Fibroblast of skin of right quadriceps (primary cell): ENCODE measurements around the gene PEAK3.
A peak's percentile ranks its signal among the peaks of the same experiment; 100 is the strongest.

ENCODE experiments used
- DNase-seq: peaks from one replicate; pipeline ENCODE4 v3.0.0-alpha.2; 2013

PEAK3 gene

DNA sequence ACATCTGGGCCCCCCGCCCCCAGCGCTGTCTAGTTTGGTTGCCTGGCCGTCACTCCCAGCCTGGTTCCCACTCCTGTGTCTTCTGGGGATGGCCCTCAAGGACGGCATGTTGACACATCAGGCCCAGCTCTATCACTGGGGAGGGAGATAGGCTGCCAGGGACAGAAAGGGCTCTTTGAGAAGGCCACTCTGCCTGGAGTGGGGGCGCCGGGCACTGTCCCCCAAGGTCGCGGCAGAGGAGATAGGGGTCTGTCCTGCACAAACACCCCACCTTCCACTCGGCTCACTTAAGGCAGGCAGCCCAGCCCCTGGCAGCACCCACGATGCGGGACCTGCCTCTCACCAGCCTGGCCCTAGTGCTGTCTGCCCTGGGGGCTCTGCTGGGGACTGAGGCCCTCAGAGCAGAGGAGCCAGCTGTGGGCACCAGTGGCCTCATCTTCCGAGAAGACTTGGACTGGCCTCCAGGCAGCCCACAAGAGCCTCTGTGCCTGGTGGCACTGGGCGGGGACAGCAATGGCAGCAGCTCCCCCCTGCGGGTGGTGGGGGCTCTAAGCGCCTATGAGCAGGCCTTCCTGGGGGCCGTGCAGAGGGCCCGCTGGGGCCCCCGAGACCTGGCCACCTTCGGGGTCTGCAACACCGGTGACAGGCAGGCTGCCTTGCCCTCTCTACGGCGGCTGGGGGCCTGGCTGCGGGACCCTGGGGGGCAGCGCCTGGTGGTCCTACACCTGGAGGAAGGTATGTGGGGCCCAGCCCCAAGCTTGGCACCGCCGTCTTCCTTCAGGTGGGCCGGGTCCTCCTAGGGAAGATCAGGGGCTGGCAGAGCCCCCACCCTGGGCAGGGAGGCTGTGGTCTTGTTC, 32.7 kb downstream of the PEAK3 start, which contains the start of gene AMH:
Gene AMH, plus strand, starts transcription at position 314 of the 857 bp plus-strand sequence. Its CDS starts 10 bp downstream, at position 324.
- no peak for DNase-seq

DNA sequence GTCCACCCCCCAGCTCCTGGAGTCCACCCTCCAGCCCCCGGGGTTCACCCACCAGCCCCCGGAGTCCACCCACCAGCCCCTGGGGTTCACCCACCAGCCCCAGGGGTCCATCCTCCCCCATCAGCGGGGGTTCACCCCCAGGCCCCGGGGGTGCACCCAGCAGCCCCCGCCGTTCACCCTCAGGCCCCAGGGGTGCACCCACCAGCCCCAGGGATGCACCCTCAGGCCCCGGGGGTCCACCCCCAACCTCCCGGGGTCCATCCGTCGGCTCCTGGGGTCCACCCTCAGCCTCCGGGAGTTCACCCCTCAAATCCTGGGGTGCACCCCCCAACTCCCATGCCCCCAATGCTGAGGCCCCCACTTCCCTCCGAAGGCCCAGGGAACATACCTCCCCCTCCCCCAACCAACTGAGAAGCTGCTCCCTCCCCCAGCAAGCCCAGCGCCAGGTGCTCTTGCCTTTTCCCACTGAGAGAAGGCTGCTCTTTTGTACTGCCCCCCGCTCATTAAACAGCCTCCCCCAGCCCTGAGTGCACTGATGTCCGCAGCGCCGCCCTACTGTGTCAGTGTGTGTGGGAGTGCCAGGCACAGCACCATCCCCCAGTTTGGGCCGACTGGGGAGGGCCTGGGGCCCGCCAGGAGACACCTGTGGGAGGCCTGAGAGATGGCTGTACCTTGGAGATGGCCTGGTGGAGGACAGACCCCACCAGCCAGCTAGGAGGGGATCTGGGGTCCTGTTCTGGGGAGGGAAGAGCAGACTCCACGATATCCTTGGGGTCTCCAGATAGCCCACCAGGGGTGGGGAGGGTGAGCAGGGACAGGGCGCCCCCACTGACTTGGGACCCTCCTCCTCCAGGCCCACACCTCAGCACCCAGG, 33.6 kb downstream of the PEAK3 start:
- no peak for DNase-seq

DNA sequence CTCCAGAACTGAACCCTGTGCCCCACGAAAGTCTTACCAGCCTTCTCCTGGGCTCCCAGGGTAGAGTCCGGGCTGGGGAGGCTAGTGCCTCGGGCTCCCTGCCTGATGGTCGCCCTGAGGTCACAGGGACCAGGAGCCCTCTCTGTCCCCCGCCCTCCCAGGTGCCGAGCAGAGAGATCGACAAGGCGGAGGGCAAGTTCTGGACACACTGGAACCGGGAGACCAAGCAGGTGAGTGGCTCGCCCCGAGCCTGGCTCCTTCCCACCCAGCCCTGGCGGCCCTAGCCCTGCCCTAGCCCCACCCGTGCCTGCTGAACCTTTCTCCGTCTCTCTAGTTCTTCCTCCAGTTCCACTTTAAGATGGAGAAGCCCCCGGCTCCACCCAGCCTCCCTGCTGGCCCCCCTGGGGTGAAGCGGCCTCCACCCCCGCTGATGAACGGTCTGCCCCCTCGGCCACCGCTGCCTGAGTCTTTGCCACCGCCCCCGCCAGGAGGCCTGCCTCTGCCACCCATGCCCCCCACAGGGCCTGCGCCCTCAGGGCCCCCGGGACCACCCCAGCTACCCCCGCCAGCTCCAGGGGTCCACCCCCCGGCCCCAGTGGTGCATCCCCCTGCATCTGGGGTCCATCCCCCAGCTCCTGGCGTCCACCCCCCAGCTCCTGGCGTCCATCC, 34.4 kb downstream of the PEAK3 start:
- no peak for DNase-seq

DNA sequence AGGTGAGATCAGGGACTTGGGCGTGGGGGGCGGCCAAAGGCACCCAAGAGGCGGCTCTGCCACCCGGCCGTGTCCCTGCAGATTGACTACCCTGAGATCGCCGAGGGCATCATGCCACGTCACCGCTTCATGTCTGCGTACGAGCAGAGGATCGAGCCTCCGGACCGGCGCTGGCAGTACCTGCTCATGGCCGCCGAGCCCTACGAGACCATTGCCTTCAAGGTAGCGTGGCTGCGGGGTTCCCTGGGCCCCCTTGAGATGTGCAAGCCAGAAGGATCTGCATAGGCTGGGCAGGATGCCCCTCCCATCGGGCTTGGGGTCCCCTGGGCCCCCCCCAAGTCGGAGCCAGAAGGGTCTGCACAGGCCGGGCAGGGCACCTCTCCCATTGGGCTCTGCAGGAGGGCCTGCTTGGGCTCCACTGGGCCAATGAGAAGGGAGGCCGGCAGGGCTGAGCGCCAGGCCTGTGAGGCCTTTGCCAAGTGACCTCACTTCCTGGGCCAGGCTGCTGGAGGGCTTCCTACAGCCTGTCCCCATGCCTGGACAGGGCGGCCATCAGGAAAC, 35.1 kb downstream of the PEAK3 start:
- DNase-seq, result no peak

DNA sequence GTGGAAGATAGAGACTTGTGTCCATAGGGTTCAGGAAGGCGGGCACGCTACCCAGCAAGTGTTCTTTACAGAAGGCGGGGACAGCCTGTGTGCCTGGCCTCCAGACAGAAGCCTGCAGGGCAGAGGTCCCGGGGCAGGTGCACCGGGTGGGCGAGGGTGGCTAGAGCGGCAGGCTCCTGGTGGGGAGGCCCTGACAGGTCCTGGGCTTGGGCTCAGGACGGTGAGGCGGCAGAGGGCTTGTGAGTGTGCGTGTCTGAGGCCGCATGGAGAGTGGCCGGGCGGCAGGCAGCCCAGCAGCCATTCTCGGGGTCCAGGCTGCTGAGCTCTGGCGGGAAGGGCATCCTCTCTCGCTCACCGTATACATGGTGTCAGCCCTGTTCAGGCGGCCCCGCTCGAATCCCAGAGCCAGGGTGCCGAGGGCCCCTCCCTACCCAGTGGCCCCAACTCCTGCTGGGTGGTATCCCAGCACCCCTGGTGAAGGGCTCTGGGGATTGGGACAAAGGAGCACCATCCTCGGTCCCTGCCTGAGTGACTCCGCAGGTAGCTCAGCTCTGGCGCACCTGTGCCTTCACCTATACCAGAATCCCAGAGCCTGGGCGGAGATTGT, 35.9 kb downstream of the PEAK3 start:
- DNase-seq, result no peak

DNA sequence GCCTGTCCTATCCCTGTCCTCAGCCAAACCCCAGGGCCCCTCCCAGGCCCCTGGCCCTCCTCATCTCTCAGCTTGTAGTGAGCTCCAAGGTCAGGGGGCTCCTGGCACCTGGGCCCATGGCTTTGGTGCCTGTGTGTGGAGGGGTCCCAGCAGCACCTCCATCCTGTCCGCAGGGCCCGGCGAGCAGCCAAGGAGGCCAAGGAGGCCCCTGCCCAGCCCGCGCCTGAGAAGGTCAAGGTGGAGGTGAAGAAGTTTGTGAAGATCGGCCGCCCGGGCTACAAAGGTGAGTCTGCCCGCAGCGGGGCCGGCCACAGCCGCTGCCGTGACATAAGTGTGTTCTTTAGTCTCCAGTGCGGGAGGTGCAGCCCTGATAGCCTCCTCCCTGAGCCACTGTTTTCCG, 36.7 kb downstream of the PEAK3 start:
- no peak for DNase-seq

DNA sequence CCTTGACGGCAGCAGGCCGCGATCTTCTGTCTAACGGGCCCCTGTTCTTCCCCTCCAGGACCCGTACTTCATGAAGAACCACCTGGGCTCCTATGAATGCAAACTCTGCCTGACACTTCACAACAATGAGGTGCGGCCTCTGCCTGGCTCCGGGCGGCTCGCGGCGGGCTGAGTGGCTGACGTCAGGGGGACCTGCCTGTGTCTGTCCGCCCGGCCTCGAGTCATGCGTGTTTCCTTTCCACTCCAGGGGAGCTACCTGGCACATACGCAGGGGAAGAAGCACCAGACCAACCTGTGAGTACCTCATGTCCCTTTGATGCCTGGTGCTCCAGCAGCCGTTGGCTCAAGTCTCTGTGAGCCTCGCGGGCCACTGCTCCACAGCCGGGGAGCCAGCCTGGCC, 37.5 kb downstream of the PEAK3 start:
- no peak for DNase-seq

- no peak for DNase-seq
These were observed 37.9 kb downstream of the PEAK3 start for GRCh38 chr19:2244125-2244411.

GRCh38 chr19:2243274-2244124, 38.5 kb downstream of the PEAK3 start:
- DNase-seq, result no peak

GRCh38 chr19:2242816-2243215, 39.2 kb downstream of the PEAK3 start:
- DNase-seq, result no peak

DNA sequence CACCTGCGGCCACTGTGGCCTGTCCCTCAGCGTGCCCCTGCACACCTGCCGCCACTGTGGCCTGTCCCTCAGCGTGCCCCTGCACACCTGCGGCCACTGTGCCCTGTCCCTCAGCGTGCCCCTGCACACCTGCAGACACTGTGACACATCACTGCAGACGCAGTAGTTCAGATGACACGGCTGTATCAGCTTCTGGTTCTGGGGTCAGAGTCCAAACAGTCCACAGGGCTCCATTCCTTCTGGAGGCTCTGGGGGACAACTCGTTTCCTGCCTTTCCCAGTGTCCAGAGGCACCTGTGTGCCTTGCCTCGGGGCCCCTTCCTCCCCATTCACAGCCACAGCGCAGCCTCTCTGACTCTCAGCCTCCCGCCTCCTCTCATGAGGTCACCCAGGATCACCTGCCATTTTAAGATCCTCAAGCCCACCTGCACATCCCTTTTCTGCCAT, 39.9 kb downstream of the PEAK3 start:
- DNase-seq, result no peak

GRCh38 chr19:2240881-2241760, 40.9 kb downstream of the PEAK3 start:
- no peak for DNase-seq

DNA sequence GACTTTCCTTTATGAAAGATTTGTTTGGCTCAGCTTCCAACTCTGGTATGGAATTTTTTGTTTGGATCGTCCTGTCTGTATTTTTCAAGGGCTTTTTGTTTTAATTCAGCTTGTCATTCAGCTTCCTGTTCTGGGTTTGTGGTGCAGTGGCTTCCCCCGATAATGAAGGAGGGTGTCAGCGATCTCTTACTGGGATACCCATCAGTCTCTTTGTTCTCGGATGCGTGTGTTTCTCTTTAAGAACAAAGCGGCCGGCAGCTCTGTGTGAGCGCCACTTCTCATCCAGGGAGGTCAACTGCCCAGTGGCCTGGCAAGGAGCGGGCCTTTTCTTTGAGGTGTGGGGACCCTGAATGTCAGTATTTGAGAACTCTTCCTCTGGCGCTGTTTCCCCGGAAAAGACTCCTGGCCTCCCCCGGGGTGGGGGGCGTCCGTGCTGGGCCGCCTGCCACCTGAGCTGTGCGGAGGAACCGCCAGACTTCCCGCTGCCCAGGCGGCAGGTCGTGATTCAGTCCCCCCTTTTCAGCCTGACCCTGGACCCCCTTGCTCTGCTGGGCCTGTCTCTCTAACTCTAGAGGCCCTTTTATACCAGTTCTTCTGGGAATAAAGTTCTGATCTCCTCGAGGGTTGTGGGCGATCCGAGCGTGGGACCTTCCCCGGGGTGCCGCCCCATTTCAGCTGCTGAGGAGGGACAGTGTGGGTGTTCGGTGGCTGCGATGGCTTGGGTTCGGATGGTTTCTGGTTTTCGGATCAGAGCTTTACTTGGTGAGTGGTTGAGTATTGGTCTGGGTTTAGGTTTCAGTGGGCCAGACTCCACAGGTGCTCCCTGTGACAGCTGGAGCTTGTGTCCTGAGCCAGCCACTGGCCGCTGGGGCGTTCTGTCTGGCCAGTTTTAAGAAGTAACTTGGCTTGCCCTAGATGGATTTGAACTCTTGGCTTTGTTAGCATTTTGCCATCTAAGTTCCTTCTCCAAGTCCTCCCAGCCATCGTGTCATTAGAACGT, 41.9 kb downstream of the PEAK3 start:
- DNase-seq, result peak; percentile 20

GRCh38 chr19:2239173-2239572, 42.8 kb downstream of the PEAK3 start:
- DNase-seq, result no peak

DNA sequence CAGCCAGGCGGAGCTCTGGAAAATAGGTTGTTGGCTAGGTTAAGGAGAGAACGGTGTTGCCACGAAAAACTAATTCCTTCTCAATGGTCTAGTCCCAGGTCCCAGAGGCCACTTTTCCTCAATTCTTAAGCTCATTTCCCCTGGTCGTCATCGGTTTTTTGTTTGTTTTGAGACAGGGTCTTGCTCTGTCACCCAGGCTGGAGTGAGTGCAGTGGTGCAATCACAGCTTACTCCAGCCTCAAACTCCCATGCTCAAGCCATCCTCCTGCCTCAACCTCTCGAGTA, 44.2 kb downstream of the PEAK3 start:
- DNase-seq, result no peak

- no peak for DNase-seq
These were observed 44.7 kb downstream of the PEAK3 start for GRCh38 chr19:2237051-2237868.

DNA sequence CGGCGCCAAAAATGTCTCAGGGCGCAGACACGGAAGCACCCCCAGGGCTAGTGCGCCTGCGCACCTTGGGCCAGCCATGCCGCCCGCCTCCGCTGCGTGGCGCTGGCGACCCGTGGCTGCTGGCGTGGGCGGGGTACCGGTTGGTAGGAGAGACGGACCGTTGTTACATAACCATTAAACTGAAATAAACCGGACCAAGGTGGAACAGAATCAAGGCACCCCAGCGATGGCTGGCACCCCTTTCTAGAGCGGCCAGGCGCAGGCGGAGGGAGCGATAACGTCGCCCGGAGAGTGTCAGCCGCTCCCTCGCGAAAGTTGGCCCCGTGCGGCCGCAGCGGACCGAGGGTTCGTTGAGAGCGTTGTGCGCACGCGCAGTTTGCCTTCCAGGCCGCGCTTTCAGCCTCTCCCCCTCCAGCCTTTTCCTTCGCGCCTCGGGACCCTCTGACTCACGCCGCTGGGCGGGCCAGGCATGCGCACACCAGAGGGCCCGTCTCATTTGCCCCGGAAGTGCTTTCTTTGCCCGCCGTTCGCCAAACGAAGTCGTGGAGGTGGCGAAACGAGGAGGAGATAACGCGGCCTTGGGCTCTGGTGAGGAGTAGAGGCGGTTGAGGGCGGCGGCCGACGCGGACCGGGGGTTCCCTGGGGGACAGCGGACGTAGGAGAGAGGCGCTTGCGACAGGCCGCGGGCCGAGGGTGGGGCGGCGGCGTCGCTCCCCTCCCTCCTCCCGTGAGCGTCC, 45.5 kb downstream of the PEAK3 start, which contains the start of the genes PLEKHJ1 and SF3A2:
Gene PLEKHJ1, minus strand, starts transcription at position 16 of the 737 bp plus-strand sequence. CDS start 81 bp downstream, outside the sequence.
Gene SF3A2, plus strand, starts transcription at position 511 of the 737 bp plus-strand sequence. CDS start 6,595 bp downstream, outside the sequence.
- peak; percentile 97 for DNase-seq

- no peak for DNase-seq
These were observed 46.0 kb downstream of the PEAK3 start for GRCh38 chr19:2236064-2236313.
